K562 (cell line): ENCODE results near the gene CD300LD. TPM values are rescaled to one million over a fixed set of nuclear protein-coding genes. Genes with fewer than 3 reads are reported as not detected.

ENCODE experiments used
- ID3 ChIP-seq, 2 experiments: fragments of 250-450 bp in 1 of 2; fragments of 450-650 bp in 1 of 2; sonication (Bioruptor Pico) in 1 of 2; IDR thresholded peaks; 2 replicates each; pipeline versions ENCODE4 v1.6.1 to v1.8.0; 2016 to 2021; ENCODE audit warnings: mild to moderate bottlenecking in 2 of 2, moderate library complexity in 2 of 2, missing compliant biosample characterization in 1 of 2, missing genetic modification characterization in 1 of 2
- IRF1 ChIP-seq: sonication (generic); formaldehyde crosslinking; IDR thresholded peaks from 2 replicates; pipeline ENCODE4 v1.8.0; 2022; ENCODE audit warnings: missing genetic modification reagents, mild to moderate bottlenecking, borderline replicate concordance
- RBM39 ChIP-seq: fragments of 200-400 bp; formaldehyde crosslinking; optimal IDR thresholded peaks from 2 replicates; pipeline ENCODE3; 2018; ENCODE audit warnings: low read depth, low read length
- STAG1 ChIP-seq: sonication (generic); formaldehyde crosslinking; IDR thresholded peaks from 2 replicates; pipeline ENCODE4 v1.5.0; 2020; ENCODE audit warnings: missing genetic modification reagents, borderline replicate concordance
- TRIM25 ChIP-seq: fragments of 450-650 bp; IDR thresholded peaks from 2 replicates; pipeline ENCODE4 v1.7.0; 2016; ENCODE audit warnings: borderline replicate concordance
- ZNF318 ChIP-seq, 2 experiments: fragments of 450-650 bp; IDR thresholded peaks; 2 replicates each; pipeline ENCODE4 v1.6.1; 2016; ENCODE audit warnings: mild to moderate bottlenecking in 2 of 2, borderline replicate concordance in 1 of 2, low read depth in 1 of 2, moderate library complexity in 1 of 2
- polyA plus RNA-seq, 8 experiments: library from polyadenylated mRNA; depleted of rRNA in 4 of 8; stranded (reverse) in 5 of 8; unstranded in 3 of 8; fragments of >200 nt; fragmentation: Nextera tagmentation in 2 of 8; fragmentation: Illumina TruSeq in 1 of 8; extraction: Ambion mirVana in 2 of 8; extraction: Trizol in 1 of 8; gene quantifications; 2 replicates each; pipeline versions ENCODE4 v1.2.1 to v1.2.3, GENCODE V29; 2011 to 2014; ENCODE audit warnings: inconsistent platforms in 1 of 8, missing spikeins in 1 of 8
- total RNA-seq, 7 experiments: library from RNA; depleted of rRNA in 6 of 7; stranded (reverse); fragments of >200 nt in 6 of 7; fragmentation: Illumina TruSeq in 2 of 7; extraction: Trizol in 2 of 7; gene quantifications; 2 replicates each; pipeline versions ENCODE4 v1.2.1 to v1.2.3, GENCODE V29; 2011 to 2021; ENCODE audit warnings: low replicate concordance in 1 of 7

The CD300LD gene
- total and polyA plus RNA-seq, 9 of the 15 experiments (the other 6 are each of a cell fraction or from before 2014, with no cell fraction given) = not detected

DNA sequence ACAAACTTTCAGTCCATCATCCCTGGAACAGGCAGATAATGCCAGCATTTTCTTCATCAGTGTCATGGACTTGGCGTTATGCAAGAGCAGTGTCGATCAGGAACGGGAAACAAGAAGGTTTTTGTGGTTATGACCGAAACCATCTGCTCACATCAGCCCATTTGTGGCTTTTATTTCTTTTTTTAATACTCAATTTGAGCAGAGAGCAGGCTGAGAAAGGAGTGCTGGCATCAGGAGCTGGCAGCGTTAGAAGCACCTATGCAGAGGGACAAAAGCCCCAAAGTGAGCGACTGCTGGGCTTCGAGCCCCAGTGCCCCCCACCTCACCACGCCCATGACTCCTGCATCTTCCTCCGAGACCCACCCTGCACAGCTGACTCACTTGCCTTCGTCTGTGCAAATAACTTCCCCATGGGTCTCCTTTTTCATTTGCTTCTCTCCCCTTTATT is 47.6 kb upstream of the CD300LD start (continued):
- TF ChIP-seq ZNF318 (IDR thresholded peaks at IDR 0.05; ENCODE audit: borderline replicate concordance in 1 of 2, low read depth in 1 of 2) (no peak), RBM39 (no peak), TRIM25 (no peak), STAG1 (CRISPR knock-in tag) (no peak), ID3 (CRISPR knock-in tag; IDR thresholded peaks at IDR 0.05) (no peak), ID3 (tag; IDR thresholded peaks at IDR 0.05) (no peak), IRF1 (CRISPR knock-in tag) (no peak)
- TF ChIP-seq, all 486 proteins: peak for 0
